ENCODE data around the gene ADAMTS3. TPM values are rescaled to one million over a fixed set of nuclear protein-coding genes. Genes with fewer than 3 reads are reported as not detected.
A peak's percentile ranks its signal among the peaks of the same experiment; 100 is the strongest.

ADAMTS3 gene
- total and polyA plus RNA-seq, 2 of the 13 experiments (the other 11 are each of a cell fraction or from before 2014, with no cell fraction given): not detected

DNA sequence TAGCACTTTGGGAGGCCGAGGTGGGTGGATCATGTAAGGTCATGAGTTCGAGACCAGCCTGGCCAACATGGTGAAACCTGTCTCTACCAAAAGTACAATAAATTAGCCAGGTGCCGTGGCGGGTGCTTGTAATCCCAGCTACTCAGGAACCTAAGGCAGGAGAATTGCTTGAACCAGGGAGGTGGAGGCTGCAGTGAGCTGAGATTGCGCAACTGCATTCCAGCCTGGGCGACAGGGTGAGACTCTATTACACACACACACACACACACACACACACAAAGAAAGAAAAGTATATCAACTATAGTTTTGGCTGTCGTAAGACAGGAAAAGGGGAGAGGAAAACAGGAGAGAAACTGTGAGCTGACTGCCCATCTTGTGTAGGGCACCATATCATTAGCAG, 171.7 kb downstream of the ADAMTS3 start (continued):
- TF ChIP-seq SRSF1 (optimal IDR thresholded peaks at IDR 0.05; ENCODE audit: low read depth, low read length) (no peak), SAP130 (CRISPR knock-in tag; IDR thresholded peaks at IDR 0.05; ENCODE audit: low read depth) (no peak), SMAD3 (CRISPR knock-in tag; IDR thresholded peaks at IDR 0.05) (no peak), ZNF407 (CRISPR knock-in tag; IDR thresholded peaks at IDR 0.05; ENCODE audit: not compliant biosample characterization) (no peak), CEBPG (CRISPR knock-in tag; IDR thresholded peaks at IDR 0.05) (peak; percentile 68), POLR2AphosphoS2 (IDR thresholded peaks at IDR 0.05; ENCODE audit: low read depth, low read length) (no peak), MEIS2 (CRISPR knock-in tag; IDR thresholded peaks at IDR 0.05) (no peak), PITX1 (CRISPR knock-in tag; IDR thresholded peaks at IDR 0.05) (no peak)
- TF ChIP-seq, protein P1, sequence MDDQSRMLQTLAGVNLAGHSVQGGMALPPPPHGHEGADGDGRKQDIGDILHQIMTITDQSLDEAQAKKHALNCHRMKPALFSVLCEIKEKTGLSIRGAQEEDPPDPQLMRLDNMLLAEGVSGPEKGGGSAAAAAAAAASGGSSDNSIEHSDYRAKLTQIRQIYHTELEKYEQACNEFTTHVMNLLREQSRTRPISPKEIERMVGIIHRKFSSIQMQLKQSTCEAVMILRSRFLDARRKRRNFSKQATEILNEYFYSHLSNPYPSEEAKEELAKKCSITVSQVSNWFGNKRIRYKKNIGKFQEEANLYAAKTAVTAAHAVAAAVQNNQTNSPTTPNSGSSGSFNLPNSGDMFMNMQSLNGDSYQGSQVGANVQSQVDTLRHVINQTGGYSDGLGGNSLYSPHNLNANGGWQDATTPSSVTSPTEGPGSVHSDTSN (CRISPR knock-in tag; IDR thresholded peaks at IDR 0.05; ENCODE audit: borderline replicate concordance): no peak

All from HepG2 (cell line).